H9 (cell line): ENCODE results near the gene NECTIN1. TPM values are rescaled to one million over a fixed set of nuclear protein-coding genes. Genes with fewer than 3 reads are reported as not detected.
A peak's percentile ranks its signal among the peaks of the same experiment; 100 is the strongest.

ENCODE experiments used
- DNase-seq: peaks from one replicate; pipeline ENCODE4 v3.0.0-alpha.2; 2017
- H2AFZ ChIP-seq: one replicate; pipeline ENCODE4 v1.6.1; 2013; ENCODE audit warnings: mild to moderate bottlenecking, low read length, control low read depth, moderate library complexity
- H2AK5ac ChIP-seq: 2 replicates; pipeline ENCODE4 v1.6.1; 2013; ENCODE audit warnings: low read length, control low read depth, mixed read lengths; ENCODE audit not compliant: insufficient read length
- H2BK120ac ChIP-seq: one replicate; pipeline ENCODE4 v1.6.1; 2013; ENCODE audit warnings: low read depth, mild to moderate bottlenecking, low read length, control low read depth, inconsistent platforms; ENCODE audit not compliant: poor library complexity, severe bottlenecking
- H2BK12ac ChIP-seq: 2 replicates; pipeline ENCODE4 v1.6.1; 2013; ENCODE audit warnings: low read length, control low read depth, mixed read lengths, low read depth; ENCODE audit not compliant: insufficient read length
- H2BK15ac ChIP-seq: 2 replicates; pipeline ENCODE4 v1.6.1; 2013; ENCODE audit warnings: low read depth, low read length, control low read depth
- H2BK20ac ChIP-seq: one replicate; pipeline ENCODE4 v1.6.1; 2013; ENCODE audit warnings: low read depth, mild to moderate bottlenecking, low read length, control low read depth, inconsistent platforms; ENCODE audit not compliant: poor library complexity, severe bottlenecking
- H2BK5ac ChIP-seq: 2 replicates; pipeline ENCODE4 v1.6.1; 2013; ENCODE audit warnings: low read length, control low read depth, mixed read lengths; ENCODE audit not compliant: insufficient read length
- H3K14ac ChIP-seq: 2 replicates; pipeline ENCODE4 v1.6.1; 2013; ENCODE audit warnings: low read length, control low read depth; ENCODE audit not compliant: insufficient read depth
- H3K18ac ChIP-seq: 2 replicates; pipeline ENCODE4 v1.6.1; 2013; ENCODE audit warnings: low read depth, mild to moderate bottlenecking, mixed read lengths, low read length, control low read depth; ENCODE audit not compliant: insufficient read length
- H3K23ac ChIP-seq: 2 replicates; pipeline ENCODE4 v1.6.1; 2013; ENCODE audit warnings: low read length, control low read depth, mixed read lengths, low read depth; ENCODE audit not compliant: insufficient read length
- H3K23me2 ChIP-seq: 2 replicates; pipeline ENCODE4 v1.6.1; 2013; ENCODE audit warnings: low read depth, mild to moderate bottlenecking, mixed read lengths, low read length, control low read depth; ENCODE audit not compliant: insufficient read length, poor library complexity, severe bottlenecking
- H3K27ac ChIP-seq: 2 replicates; pipeline ENCODE4 v1.5.1; 2013; ENCODE audit warnings: low read length, control low read depth, mixed read lengths, low read depth; ENCODE audit not compliant: insufficient read length
- H3K27me3 ChIP-seq: 2 replicates; pipeline ENCODE4 v1.6.1; 2013; ENCODE audit warnings: low read length, control low read depth, inconsistent platforms; ENCODE audit not compliant: insufficient read depth
- H3K4ac ChIP-seq: 2 replicates; pipeline ENCODE4 v1.6.1; 2013; ENCODE audit warnings: low read depth, mild to moderate bottlenecking, control low read depth, inconsistent platforms, low read length, moderate library complexity
- H3K4me1 ChIP-seq: 2 replicates; pipeline ENCODE4 v1.6.1; 2013; ENCODE audit warnings: low read length, control low read depth, inconsistent platforms; ENCODE audit not compliant: insufficient read depth
- H3K4me2 ChIP-seq: 2 replicates; pipeline ENCODE4 v1.6.1; 2013; ENCODE audit warnings: low read length, control low read depth, mixed read lengths; ENCODE audit not compliant: insufficient read length, insufficient read depth
- H3K56ac ChIP-seq: 2 replicates; pipeline ENCODE4 v1.6.1; 2013; ENCODE audit warnings: low read depth, mild to moderate bottlenecking, mixed read lengths, low read length, control low read depth; ENCODE audit not compliant: insufficient read length
- H3K79me1 ChIP-seq: 2 replicates; pipeline ENCODE4 v1.6.1; 2013; ENCODE audit warnings: low read depth, mild to moderate bottlenecking, moderate library complexity, low read length, control low read depth, inconsistent platforms; ENCODE audit not compliant: insufficient read depth, poor library complexity, severe bottlenecking
- H3K79me2 ChIP-seq: 2 replicates; pipeline ENCODE4 v1.6.1; 2013; ENCODE audit warnings: low read length, control low read depth, inconsistent platforms; ENCODE audit not compliant: insufficient read depth
- H3K9ac ChIP-seq: 2 replicates; pipeline ENCODE4 v1.6.1; 2013; ENCODE audit warnings: low read length, control low read depth, mixed read lengths; ENCODE audit not compliant: insufficient read length; ENCODE audit errors: extremely low read depth
- H3K9me3 ChIP-seq: one replicate; pipeline ENCODE4 v1.6.1; 2013; ENCODE audit warnings: low read depth, low read length, inconsistent platforms; ENCODE audit not compliant: control insufficient read depth
- H3T11ph ChIP-seq: one replicate; pipeline ENCODE4 v1.6.1; 2013; ENCODE audit warnings: mild to moderate bottlenecking, low read length, control low read depth, inconsistent platforms
- H4K20me1 ChIP-seq: one replicate; pipeline ENCODE4 v1.6.1; 2013; ENCODE audit not compliant: control insufficient read depth, insufficient read length, insufficient read depth
- H4K5ac ChIP-seq: 2 replicates; pipeline ENCODE4 v1.6.1; 2013; ENCODE audit warnings: low read depth, mild to moderate bottlenecking, mixed read lengths, low read length, control low read depth; ENCODE audit not compliant: insufficient read length
- H4K8ac ChIP-seq: replicated peaks from 2 replicates; pipeline ENCODE4 v1.6.1; 2013; ENCODE audit warnings: low read length, control low read depth, mixed read lengths, low read depth; ENCODE audit not compliant: insufficient read length
- H4K91ac ChIP-seq: 2 replicates; pipeline ENCODE4 v1.6.1; 2013; ENCODE audit warnings: low read depth, mild to moderate bottlenecking, moderate library complexity, mixed read lengths, low read length, control low read depth; ENCODE audit not compliant: insufficient read length
- H3K27ac Mint-ChIP-seq, 3 experiments: 2 replicates in 2 of 3; 3 replicates in 1 of 3; pipeline ENCODE4 v1.8.0; 2020 to 2021; ENCODE audit warnings: mixed read lengths in 3 of 3, mild to moderate bottlenecking in 1 of 3, moderate library complexity in 1 of 3
- H3K27me3 Mint-ChIP-seq: 2 replicates; pipeline ENCODE4 v1.8.0; 2021; ENCODE audit warnings: low read depth, mild to moderate bottlenecking, moderate library complexity, mixed read lengths
- H3K36me3 Mint-ChIP-seq, 3 experiments: 2 replicates in 2 of 3; 3 replicates in 1 of 3; pipeline ENCODE4 v1.8.0; 2020 to 2021; ENCODE audit warnings: low read depth in 3 of 3, mixed read lengths in 3 of 3; ENCODE audit not compliant: insufficient read depth in 1 of 3
- H3K4me1 Mint-ChIP-seq, 2 experiments: 2 replicates each; pipeline ENCODE4 v1.8.0; 2020; ENCODE audit warnings: mixed read lengths in 2 of 2
- H3K4me3 Mint-ChIP-seq, 2 experiments: 2 replicates in 1 of 2; 3 replicates in 1 of 2; pipeline ENCODE4 v1.8.0; 2020 to 2021; ENCODE audit warnings: mild to moderate bottlenecking in 2 of 2, mixed read lengths in 2 of 2, moderate library complexity in 1 of 2
- H3K9me3 Mint-ChIP-seq, 2 experiments: 2 replicates in 1 of 2; 3 replicates in 1 of 2; pipeline ENCODE4 v1.8.0; 2020; ENCODE audit warnings: mild to moderate bottlenecking in 2 of 2, mixed read lengths in 2 of 2, moderate library complexity in 1 of 2
- CTCF ChIP-seq: fragments of 200-600 bp; sonication (generic); conservative IDR thresholded peaks from 3 replicates; pipeline ENCODE4 v1.8.0; 2021; ENCODE audit warnings: antibody characterized with exemption, mild to moderate bottlenecking
- WGBS: extraction: QIAGEN DNeasy Blood & Tissue Kit; methylation state at CpG from one replicate; pipeline ENCODE4 v1.1.7; 2013; ENCODE audit warnings: missing lambda C conversion rate, low lambda C conversion rate, mixed read lengths; ENCODE audit not compliant: insufficient read length; ENCODE audit errors: extremely low coverage; 5-methylcytosine and 5-hydroxymethylcytosine counted together
- total RNA-seq: library from RNA; stranded (reverse); gene quantifications from 2 replicates; pipeline ENCODE4 v1.2.1, GENCODE V29; 2021

The NECTIN1 gene
- total RNA-seq, 1 experiment from 2014 or later, result 113 TPM

DNA sequence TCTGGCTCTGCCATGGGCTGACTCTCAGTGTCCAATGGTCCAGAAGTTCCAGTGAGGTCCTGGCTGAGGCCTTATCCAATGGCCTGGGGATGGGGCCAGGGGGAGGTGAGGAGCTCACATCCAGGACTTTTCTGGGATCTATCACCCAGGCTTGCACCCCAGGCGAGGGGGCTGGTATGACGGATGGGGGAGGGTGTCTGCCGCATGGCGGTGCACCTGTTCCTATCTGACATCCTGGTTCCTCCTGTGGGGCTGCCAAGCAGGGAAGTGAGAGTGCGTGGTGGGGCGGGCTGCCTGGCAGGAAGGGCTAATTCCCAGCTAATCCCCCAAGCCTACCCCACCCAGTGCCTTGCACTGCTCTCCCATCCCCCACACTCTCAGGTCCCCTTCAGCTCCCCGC lies 102.1 kb downstream of the NECTIN1 start:
- no peak overlapping the region for H3K4me3 Mint-ChIP-seq
- Histone ChIP-seq H3K27ac (no peak overlapping the region), H2BK12ac (no peak overlapping the region), H2AK5ac (no peak overlapping the region), H3K27me3 (no peaks in the 10 kb centered on the region), H4K20me1 (no peaks in the 10 kb centered on the region), H3K79me1 (no peaks in the 10 kb centered on the region), H3K4me1 (no peaks in the 10 kb centered on the region; the same call in 1 of the 2 replicates), H4K5ac (no peak overlapping the region), H3K9ac (no peak overlapping the region), H3K56ac (no peak overlapping the region), H3K79me2 (no peaks in the 10 kb centered on the region), H2BK5ac (no peak overlapping the region), H2BK15ac (no peak overlapping the region), H3K23me2 (no peaks in the 10 kb centered on the region), H3K9me3 (no peaks in the 10 kb centered on the region), H3K14ac (no peak overlapping the region; the same call in 1 of the 2 replicates), H2BK120ac (no peak overlapping the region), H4K8ac (no peak overlapping the region), H3K4me2 (no peak overlapping the region), H4K91ac (no peak overlapping the region), H2AFZ (no peak overlapping the region), H3T11ph (no peak overlapping the region), H3K18ac (no peak overlapping the region), H3K4ac (no peak overlapping the region), H3K23ac (no peak overlapping the region), H2BK20ac (no peak overlapping the region)
- no CpG with 5 or more reads among the region's 7 CpGs for WGBS
- H3K27ac Mint-ChIP-seq, result no peak overlapping the region
- peak; percentile 23 for DNase-seq
- peaks cover 42 to 67% of the 10 kb centered on the region in 2 experiments for H3K4me1 Mint-ChIP-seq
- no peak for TF ChIP-seq CTCF
- H3K36me3 Mint-ChIP-seq, result no peaks in the 10 kb centered on the region; a peak in 1 of 7 replicates
- peaks cover 24% of the 10 kb centered on the region for H3K27me3 Mint-ChIP-seq
- H3K9me3 Mint-ChIP-seq, result no peaks in the 10 kb centered on the region
